ENCODE results near the gene PNMA3.
"Not testable (repeated sequence)": the region's sequence is repeated elsewhere in the genome, so short reads cannot be mapped to it uniquely, and the experiment has no call there.

Gene PNMA3

DNA sequence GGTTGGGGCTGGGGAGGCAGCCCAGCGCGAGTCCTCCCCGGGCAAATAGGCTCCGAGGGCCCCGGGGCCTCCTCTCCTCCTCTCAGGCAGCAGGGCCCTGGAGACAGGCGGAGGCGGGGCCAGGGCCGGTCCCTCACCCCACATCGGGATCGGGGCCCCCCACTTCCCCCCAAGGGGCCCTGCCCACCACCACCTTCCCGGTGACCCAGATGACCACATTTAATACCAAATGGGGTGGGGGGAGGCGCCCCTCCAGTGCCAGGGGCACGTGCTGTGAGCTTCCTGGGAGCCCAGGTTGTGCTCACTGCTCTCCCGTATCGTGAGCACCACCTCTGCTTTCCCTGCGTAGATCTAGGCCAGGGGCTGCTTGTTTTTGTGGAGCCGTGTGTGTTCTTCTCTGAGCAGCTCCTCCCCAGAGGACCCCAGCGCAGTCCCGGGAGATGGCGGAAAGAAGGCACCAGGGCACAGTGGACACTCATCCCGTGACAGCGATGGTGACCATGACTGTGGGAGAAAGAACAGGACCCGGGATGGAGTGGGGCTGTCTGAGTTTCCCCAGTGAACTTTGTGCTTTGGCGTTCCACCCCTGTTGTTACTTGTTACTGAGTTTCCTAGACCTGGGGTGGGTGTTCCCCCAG lies 18.1 kb downstream of the PNMA3 start:
- no peak for DNase-seq

DNA sequence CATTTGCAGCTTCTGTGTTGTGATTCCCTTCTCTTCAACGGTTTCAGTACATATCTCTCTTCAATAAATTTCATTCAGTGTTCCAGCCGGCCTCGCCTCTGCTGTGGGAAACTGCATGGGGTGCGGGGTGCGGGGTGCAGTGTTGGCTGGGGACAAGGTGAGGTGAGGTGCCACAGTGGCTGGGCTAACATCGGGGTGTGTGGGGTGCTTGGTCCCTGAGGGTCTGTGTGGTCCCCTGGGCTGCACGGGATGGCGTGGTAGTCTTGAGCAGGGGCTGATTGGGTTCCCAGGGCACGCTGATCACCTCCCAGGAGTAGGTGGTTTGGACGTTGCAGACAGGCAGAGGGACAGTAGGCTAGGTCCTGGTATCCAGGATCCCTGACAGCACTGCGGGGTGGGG lies 18.7 kb downstream of the PNMA3 start:
- no peak for DNase-seq

DNA sequence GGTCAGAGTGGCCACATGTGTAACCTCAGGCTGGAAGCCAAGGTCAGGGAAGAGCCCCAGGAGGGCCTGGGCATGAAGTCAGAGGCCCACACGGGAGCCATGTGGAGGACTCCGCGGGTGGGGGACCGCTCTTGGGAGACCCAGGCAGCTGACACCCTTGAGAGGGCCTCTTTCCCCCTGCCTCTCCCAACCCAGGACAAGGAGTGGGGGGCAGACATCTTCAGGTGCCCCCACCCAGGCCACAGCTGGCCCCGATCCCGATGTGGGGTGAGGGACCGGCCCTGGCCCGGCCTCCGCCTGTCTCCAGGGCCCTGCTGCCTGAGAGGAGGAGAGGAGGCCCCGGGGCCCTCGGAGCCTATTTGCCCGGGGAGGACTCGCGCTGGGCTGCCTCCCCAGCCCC lies 19.1 kb downstream of the PNMA3 start:
- DNase-seq = no peak

DNA sequence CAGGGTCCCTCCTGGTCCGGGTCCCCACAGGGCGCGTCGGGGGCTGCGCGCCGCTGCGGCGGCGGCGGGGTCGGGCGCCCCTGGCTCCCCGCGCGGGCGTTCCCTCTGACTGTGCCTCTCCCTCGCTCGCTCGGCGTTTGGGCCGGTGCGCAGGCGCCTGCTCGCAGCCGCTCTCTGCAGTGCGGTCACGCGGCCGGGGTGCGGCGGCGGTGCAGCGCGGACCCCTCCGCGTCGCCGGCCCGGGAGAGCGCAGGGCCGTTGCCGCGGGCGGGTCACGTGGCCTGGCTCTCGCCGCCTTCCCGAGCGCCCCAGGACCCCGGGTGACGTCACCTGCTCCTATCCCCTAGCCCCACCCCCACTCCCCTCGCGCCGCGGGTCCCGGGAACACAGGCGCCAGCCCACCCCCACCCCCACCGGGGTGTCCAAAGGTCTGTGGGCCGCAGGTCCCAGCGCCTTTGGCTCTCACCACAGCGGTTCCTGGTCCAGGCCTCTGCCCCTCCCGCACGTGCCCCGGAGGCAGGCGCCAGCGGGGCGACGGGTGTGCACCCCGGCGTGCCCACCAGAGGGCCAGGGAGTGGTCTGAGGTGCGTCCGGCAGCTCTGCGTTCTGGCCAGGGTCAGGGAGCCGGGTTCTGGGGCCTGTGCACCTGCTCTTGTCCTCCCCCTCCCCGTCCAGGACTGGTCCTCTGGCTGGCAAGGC lies 21.3 kb downstream of the PNMA3 start:
- DNase-seq = not testable (repeated sequence)

DNA sequence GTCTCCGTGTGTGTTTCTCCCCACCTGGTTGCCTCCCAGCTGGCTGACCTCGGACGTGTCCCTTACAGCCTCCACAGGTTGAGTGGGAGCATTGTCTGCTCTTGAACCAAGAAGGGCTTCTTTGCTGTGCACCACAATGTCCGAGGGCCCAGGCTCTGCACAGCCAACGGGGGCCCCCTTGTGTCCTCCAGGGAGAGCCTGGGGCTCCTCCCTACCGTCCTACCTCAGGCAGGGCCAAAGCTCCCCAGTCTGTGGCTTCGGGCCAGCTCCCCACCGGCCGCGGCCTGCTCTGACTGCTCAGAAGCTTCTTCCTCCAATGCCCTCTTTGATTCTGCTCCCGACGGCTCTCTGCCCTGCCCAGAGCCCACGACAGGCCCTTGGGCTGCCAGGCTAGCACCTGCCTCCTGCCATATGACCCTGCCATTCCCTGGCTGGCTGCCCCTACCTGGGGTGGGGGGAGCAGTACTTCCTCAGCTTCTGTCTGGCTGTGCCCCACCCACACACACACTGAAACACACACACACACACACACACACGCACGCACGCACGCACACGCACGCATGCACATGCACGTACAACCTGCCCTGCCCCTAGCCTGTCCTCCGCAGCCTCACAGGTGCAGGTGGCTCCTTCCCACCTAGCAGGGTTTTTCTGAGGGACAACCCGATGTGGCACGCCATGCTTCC lies 27.1 kb downstream of the PNMA3 start:
- not testable (repeated sequence) for DNase-seq

DNA sequence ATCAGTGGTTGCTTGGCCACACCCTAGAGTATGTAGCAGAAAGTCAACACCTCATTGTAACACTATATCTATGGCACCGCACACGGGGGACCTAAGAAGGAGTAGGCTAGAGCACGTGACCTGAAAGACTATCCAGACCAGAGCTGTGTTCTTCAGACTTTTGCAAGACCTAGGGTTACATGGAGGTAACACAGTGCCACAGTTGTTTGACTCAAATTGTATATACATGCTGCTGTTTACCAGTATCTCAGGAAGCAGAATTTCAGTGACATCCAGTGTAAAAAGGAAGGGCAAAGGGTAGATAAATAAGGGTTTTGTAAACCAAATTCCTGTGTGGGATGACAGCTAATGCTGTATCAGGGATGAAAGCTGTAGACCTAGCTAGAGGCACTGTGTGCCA lies 46.1 kb downstream of the PNMA3 start:
- DNase-seq = no peak

DNA sequence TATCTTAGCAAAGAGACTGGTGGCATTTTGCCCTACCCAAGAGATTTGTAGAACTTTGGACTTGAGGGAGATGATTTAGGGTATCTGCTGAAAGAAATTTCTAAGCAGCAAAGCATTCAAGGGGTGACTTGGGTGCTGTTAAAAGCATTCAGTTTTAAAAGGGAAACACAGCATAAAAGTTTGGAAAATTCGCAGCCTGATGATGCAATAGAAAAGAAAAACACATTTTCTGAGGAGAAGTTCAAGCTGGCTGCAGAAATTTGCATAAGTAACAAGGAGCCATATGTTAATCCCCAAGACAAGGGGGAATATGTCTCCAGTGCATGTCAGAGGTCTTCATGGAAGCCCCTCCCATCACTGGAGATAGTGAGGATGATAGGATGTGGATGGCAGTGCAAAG lies 48.7 kb downstream of the PNMA3 start:
- not testable (repeated sequence) for DNase-seq

DNA sequence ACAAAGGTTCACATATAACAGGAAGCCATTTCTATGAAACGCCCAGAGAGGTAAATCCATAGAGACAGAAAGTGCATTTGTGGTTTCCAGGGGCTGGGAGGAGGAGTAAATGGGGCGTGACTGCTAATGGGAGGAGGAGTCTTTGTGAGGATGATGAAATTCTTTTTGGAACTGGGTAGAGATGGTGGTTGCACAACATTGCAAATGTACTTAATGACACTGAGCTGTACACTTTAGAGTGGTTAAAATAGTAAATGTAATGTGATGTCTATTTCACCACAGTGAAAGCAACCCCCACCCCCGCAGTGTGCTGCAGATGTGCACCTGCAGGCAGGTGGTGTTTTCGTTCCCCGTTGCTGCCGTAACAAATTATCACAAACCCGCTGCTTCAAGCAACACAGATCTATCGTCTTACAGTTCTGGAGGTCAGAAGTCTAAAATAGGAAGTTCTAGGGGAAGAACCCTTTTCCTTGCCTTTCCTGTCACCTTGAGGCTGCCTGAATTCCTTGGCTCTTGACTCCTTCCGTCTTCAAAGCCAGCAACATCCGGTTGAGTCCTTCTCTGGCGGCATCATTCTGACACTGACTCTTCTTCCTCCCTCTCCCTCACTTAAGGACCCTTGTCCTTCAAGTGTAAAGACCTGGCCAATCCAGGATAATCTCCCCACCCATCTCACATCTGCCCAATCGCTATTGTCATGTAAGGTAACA lies 50.0 kb downstream of the PNMA3 start:
- not testable (repeated sequence) for DNase-seq

Measured in MV-4-11 (cell line).